CD4-positive, alpha-beta T cell (primary cell): ENCODE results near the gene EHMT2. TPM values are rescaled to one million over a fixed set of nuclear protein-coding genes. Genes with fewer than 3 reads are reported as not detected.
"Not testable (repeated sequence)": the region's sequence is repeated elsewhere in the genome, so short reads cannot be mapped to it uniquely, and the experiment has no call there.

Experiments used
- ATAC-seq: fragments of 200-7000 bp; cut with Tn5 transposase; one replicate; pipeline ENCODE4 v1.10.0; 2022; ENCODE audit warnings: mild to moderate bottlenecking; ENCODE audit not compliant: poor library complexity
- CTCF ChIA-PET: fragments of 350-600 bp; sonication (Branson Sonifier 250); formaldehyde crosslinking; loops from one replicate; lab custom pipeline; 2021; ENCODE audit warnings: antibody characterized with exemption, inconsistent platforms; lab: Charles Lee
- POLR2A ChIA-PET: fragments of 350-600 bp; sonication (Branson Sonifier 250); formaldehyde crosslinking; loops from one replicate; lab custom pipeline; 2021; ENCODE audit warnings: antibody characterized with exemption, inconsistent platforms; lab: Charles Lee
- DNase-seq, 14 experiments: peaks; one replicate each; pipeline ENCODE4 v3.0.0-alpha.2; 2013 to 2020; ENCODE audit warnings: mixed read lengths in 2 of 14
- H3K27ac ChIP-seq, 2 donors: one replicate each; pipeline versions ENCODE4 v1.5.1 to v1.7.0; 2013; ENCODE audit warnings: low read length in 2 of 2, low read depth in 1 of 2, mild to moderate bottlenecking in 1 of 2
- H3K27me3 ChIP-seq, 2 experiments: 1 replicate in 1 of 2; 2 replicates in 1 of 2; pipeline versions ENCODE4 v1.6.1 to v1.7.0; 2013; ENCODE audit warnings: low read length in 2 of 2, control low read depth in 1 of 2, mild to moderate bottlenecking in 1 of 2, moderate library complexity in 1 of 2; ENCODE audit not compliant: insufficient read depth in 2 of 2, control insufficient read depth in 1 of 2
- H3K36me3 ChIP-seq: one replicate; pipeline ENCODE4 v1.6.1; 2013; ENCODE audit warnings: low read length, control low read depth; ENCODE audit not compliant: insufficient read depth
- H3K4me1 ChIP-seq: one replicate; pipeline ENCODE4 v1.6.1; 2013; ENCODE audit warnings: low read length, control low read depth; ENCODE audit not compliant: insufficient read depth
- H3K4me3 ChIP-seq: one replicate; pipeline ENCODE4 v1.5.1; 2013; ENCODE audit warnings: mild to moderate bottlenecking, low read length, moderate library complexity
- H3K9me3 ChIP-seq, 2 experiments: 1 replicate in 1 of 2; 2 replicates in 1 of 2; pipeline versions ENCODE4 v1.6.1 to v1.7.0; 2013; ENCODE audit warnings: low read length in 2 of 2, mild to moderate bottlenecking in 2 of 2, control low read depth in 1 of 2, moderate library complexity in 1 of 2; ENCODE audit not compliant: control insufficient read depth in 1 of 2, insufficient read depth in 1 of 2
- H3K27ac Mint-ChIP-seq: one replicate; pipeline ENCODE4 v1.8.0; 2020; ENCODE audit warnings: mixed read lengths
- H3K27me3 Mint-ChIP-seq: one replicate; pipeline ENCODE4 v1.8.0; 2021; ENCODE audit warnings: mixed read lengths
- H3K36me3 Mint-ChIP-seq: one replicate; pipeline ENCODE4 v1.8.0; 2021; ENCODE audit warnings: low read depth, mixed read lengths
- H3K4me1 Mint-ChIP-seq: one replicate; pipeline ENCODE4 v1.8.0; 2021; ENCODE audit warnings: low read depth, mixed read lengths
- H3K4me3 Mint-ChIP-seq: one replicate; pipeline ENCODE4 v1.8.0; 2020; ENCODE audit warnings: mild to moderate bottlenecking, mixed read lengths
- H3K9me3 Mint-ChIP-seq: one replicate; pipeline ENCODE4 v1.8.0; 2020; ENCODE audit warnings: mixed read lengths
- CTCF ChIP-seq: fragments of 200-600 bp; IDR thresholded peaks from one replicate; pipeline ENCODE4 v1.8.0; 2022; ENCODE audit warnings: antibody characterized with exemption, mild to moderate bottlenecking
- intact Hi-C, 2 experiments: fragments of 100-400 bp; cut with DNase I in 1 of 2; cut with micrococcal nuclease in 1 of 2; formaldehyde crosslinking; loops; one replicate each; pipeline versions ENCODE4 v1.15.1 to v1.9.0; 2023 to 2025; cut with DNase I, micrococcal nuclease
- total RNA-seq, 174 experiments: library from RNA in 2 of 174; stranded (reverse) in 2 of 174; gene quantifications; one replicate each; pipeline ENCODE4 v1.2.3 and lab custom pipeline; 2021 to 2026

Gene EHMT2
- total RNA-seq, 2 experiments from 2014 or later, result 36.3 to 36.6 TPM

DNA sequence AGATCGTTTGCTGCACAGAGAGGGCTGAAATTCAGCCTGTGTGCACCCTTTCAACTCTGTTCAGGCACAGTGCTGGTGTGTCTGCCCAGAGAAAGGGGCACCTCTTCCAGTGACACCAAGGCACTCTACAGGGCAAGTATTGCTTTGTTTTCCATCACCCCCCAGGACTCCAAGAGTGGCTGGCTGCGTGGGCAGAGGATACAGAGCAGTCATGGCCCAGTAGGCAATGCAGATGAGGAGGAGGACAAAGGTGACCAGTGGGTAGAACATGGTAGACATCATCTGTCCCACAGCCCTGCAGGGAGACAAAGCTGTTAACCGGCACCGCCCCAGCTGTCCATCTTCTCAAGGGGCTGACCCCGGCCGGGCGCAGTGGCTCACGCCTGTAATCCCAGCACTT is 28.2 kb downstream of the EHMT2 start:
- Mint-ChIP-seq H3K4me1 (peaks cover 1% of the 10 kb centered on the region), H3K9me3 (no peaks in the 10 kb centered on the region), H3K4me3 (no peak overlapping the region), H3K36me3 (no peaks in the 10 kb centered on the region), H3K27me3 (no peaks in the 10 kb centered on the region), H3K27ac (no peak overlapping the region)
- H3K4me3 ChIP-seq, result no peak overlapping the region
- ATAC-seq (no peak), DNase-seq (no peak)
- CTCF ChIA-PET, result no interaction called here
- intact Hi-C loops, result loop anchor here in 1 of 2 experiments (10.0 kb wide), 1 partner anchor 1425 kb away; the partner anchor contains the start of gene RGL2
- H3K9me3 ChIP-seq, result no peaks in the 10 kb centered on the region
- H3K4me1 ChIP-seq, result peaks cover 12% of the 10 kb centered on the region
- TF ChIP-seq CTCF, result no peak
- no peaks in the 10 kb centered on the region for H3K36me3 ChIP-seq
- no peaks in the 10 kb centered on the region for H3K27me3 ChIP-seq
- POLR2A ChIA-PET, result no interaction called here
- H3K27ac ChIP-seq, result no peak overlapping the region

DNA sequence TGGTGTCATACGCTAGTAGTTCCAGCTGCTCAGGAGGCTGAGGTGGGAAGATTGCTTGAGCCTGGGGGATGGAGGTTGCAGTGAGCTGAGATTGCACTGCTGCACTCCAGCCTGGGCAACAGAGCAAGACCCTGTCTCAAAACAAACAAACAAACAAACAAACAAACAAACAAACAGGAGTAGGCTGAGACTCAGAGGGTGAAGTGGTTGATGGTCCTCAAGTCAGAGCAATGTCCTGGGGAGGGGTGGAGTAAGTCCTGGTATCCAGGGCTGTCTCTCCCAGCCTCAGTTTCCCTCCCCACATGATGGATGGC is 28.9 kb downstream of the EHMT2 start:
- H3K4me1 Mint-ChIP-seq, ATAC-seq, H3K4me3 ChIP-seq, POLR2A ChIA-PET, CTCF ChIA-PET, H3K27ac ChIP-seq, H3K36me3 Mint-ChIP-seq, DNase-seq, H3K36me3 ChIP-seq, H3K9me3 Mint-ChIP-seq, H3K27me3 Mint-ChIP-seq, H3K27ac Mint-ChIP-seq, H3K27me3 ChIP-seq, H3K9me3 ChIP-seq, H3K4me3 Mint-ChIP-seq: not testable (repeated sequence)
- H3K4me1 ChIP-seq, result peaks cover 20% of the 10 kb centered on the region
- intact Hi-C loops, result loop anchor here in 1 of 2 experiments (10.0 kb wide), 1 partner anchor 1426 kb away; the partner anchor contains the start of gene RGL2

DNA sequence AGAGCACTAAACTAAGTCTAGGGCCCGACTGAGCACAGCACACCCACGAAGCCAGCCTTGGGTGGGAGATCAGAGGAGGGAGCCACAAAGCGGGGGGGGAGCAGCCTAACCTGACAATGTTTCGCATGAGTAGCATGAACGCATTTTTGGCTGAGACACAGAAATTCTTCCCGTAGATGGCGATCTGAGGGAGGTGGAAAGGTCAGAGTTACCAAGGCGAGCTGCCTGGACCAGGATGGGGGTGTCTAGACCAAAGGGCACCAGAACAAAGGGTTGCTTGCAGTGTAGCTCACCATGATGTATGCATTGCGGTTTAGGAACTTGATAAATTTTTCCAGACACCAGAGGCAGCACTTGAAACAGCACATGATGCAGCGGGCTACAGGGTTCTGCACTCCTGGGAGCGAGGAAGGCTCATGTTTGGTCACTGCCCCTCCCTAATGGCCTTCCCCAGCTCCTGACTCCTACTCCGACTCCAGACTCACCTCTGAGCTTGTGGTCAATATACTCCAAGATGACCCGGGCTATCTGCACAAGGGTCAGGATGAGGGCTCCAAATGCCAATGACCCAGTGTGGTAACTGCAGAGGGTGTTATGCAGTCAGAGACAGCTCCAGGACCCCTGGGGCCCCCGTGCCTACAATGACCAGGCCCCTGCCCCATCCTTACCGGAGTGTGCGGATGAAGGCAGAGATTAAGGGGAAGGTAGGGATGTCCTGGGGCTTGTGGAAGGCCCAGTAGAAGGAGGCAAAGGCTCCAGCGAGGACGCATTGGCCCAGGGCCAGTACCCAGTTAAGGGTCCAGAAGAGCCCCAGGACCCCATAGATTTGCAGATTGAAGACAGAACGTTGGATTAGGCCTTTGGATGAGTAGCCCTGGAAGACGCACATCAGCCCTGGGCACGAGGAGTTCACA is 32.0 kb downstream of the EHMT2 start:
- peaks cover 15% of the 10 kb centered on the region for H3K36me3 Mint-ChIP-seq
- ChIA-PET CTCF (interaction anchor here (1.3 to 1.6 kb wide), 2 partner anchors 23 to 136 kb away, joined by 3 to 4 read pairs; no protein-coding TSS in a partner anchor), POLR2A (interaction anchor here (1.4 kb wide), 1 partner anchor 324 kb away, joined by 5 read pairs; the partner anchor contains the start of gene DDX39B)
- no peak overlapping the region for H3K27ac ChIP-seq
- no peaks in the 10 kb centered on the region for H3K27me3 Mint-ChIP-seq
- peaks cover 7% of the 10 kb centered on the region for H3K36me3 ChIP-seq
- ATAC-seq, result no peak
- peaks cover 28% of the 10 kb centered on the region for H3K4me1 Mint-ChIP-seq
- H3K4me1 ChIP-seq, result peaks cover 37% of the 10 kb centered on the region
- H3K4me3 Mint-ChIP-seq, result peak overlapping the region; percentile 34
- no peak for TF ChIP-seq CTCF
- no peak overlapping the region for H3K4me3 ChIP-seq
- H3K9me3 Mint-ChIP-seq, result no peaks in the 10 kb centered on the region
- H3K27ac Mint-ChIP-seq, result no peak overlapping the region
- DNase-seq, result no peak
- H3K27me3 ChIP-seq, result no peaks in the 10 kb centered on the region
- H3K9me3 ChIP-seq, result no peaks in the 10 kb centered on the region
- intact Hi-C loops, result loop anchor here in 1 of 2 experiments (10.0 kb wide), 1 partner anchor 1429 kb away; the partner anchor contains the start of gene RGL2
